ENCODE data around the gene ANTXR1. TPM values are rescaled to one million over a fixed set of nuclear protein-coding genes. Genes with fewer than 3 reads are reported as not detected.

ANTXR1 gene
- total RNA-seq, 1 experiment from 2014 or later, result 33.1 TPM

- Mint-ChIP-seq H3K4me1 (ENCODE audit: insufficient read depth, unreplicated experiment) (no peaks in the 10 kb centered on the region), H3K36me3 (ENCODE audit: insufficient read depth, unreplicated experiment) (peaks cover 8% of the 10 kb centered on the region), H3K27ac (ENCODE audit: low read depth, unreplicated experiment) (no peak overlapping the region), H3K27me3 (ENCODE audit: insufficient read depth, unreplicated experiment) (no peaks in the 10 kb centered on the region), H3K4me3 (ENCODE audit: unreplicated experiment) (no peak overlapping the region), H3K9me3 (ENCODE audit: unreplicated experiment) (no peaks in the 10 kb centered on the region)
- intact Hi-C loops (cut with micrococcal nuclease), result no loop called here
- no TSS peak for BruUV-seq (replicated peaks)
- POLR2A ChIA-PET, result no interaction called here
- CTCF ChIA-PET, result interaction anchor here (0.6 to 1.5 kb wide), 2 partner anchors 102 to 1108 kb away, joined by 3 read pairs; no protein-coding TSS in a partner anchor
- TF ChIP-seq CTCF (IDR thresholded peaks at IDR 0.05; ENCODE audit: unreplicated experiment), result no peak
- no peak for DNase-seq (ENCODE audit: unreplicated experiment)
Observed at GRCh38 chr2:69205491-69205890, 192.5 kb downstream of the ANTXR1 start.

- peaks cover 8% of the 10 kb centered on the region for H3K36me3 Mint-ChIP-seq (ENCODE audit: insufficient read depth, unreplicated experiment)
- CTCF ChIA-PET, result interaction anchor here (0.6 to 1.2 kb wide), 3 partner anchors 10 to 194 kb away, joined by 3 read pairs; no protein-coding TSS in a partner anchor
- no peak overlapping the region for H3K27ac Mint-ChIP-seq (ENCODE audit: low read depth, unreplicated experiment)
- DNase-seq (ENCODE audit: unreplicated experiment), result peak; percentile 6
- H3K4me1 Mint-ChIP-seq (ENCODE audit: insufficient read depth, unreplicated experiment), result no peaks in the 10 kb centered on the region
- no TSS peak for BruUV-seq (replicated peaks)
- no peaks in the 10 kb centered on the region for H3K27me3 Mint-ChIP-seq (ENCODE audit: insufficient read depth, unreplicated experiment)
- no peak overlapping the region for H3K4me3 Mint-ChIP-seq (ENCODE audit: unreplicated experiment)
- TF ChIP-seq CTCF (IDR thresholded peaks at IDR 0.05; ENCODE audit: unreplicated experiment), result peak; percentile 11
- H3K9me3 Mint-ChIP-seq (ENCODE audit: unreplicated experiment), result no peaks in the 10 kb centered on the region
- POLR2A ChIA-PET, result no interaction called here
- intact Hi-C loops (cut with micrococcal nuclease), result no loop called here
Observed at GRCh38 chr2:69208023-69208595, 195.1 kb downstream of the ANTXR1 start.

GRCh38 chr2:69209482-69209881 is 196.5 kb downstream of the ANTXR1 start:
- CTCF ChIA-PET, result interaction anchor here (0.9 kb wide), 1 partner anchor 89 kb away, joined by 3 read pairs; no protein-coding TSS in a partner anchor
- Mint-ChIP-seq H3K27ac (ENCODE audit: low read depth, unreplicated experiment) (no peak overlapping the region), H3K4me1 (ENCODE audit: insufficient read depth, unreplicated experiment) (peaks cover 4% of the 10 kb centered on the region), H3K27me3 (ENCODE audit: insufficient read depth, unreplicated experiment) (no peaks in the 10 kb centered on the region), H3K4me3 (ENCODE audit: unreplicated experiment) (no peak overlapping the region), H3K36me3 (ENCODE audit: insufficient read depth, unreplicated experiment) (peaks cover 8% of the 10 kb centered on the region), H3K9me3 (ENCODE audit: unreplicated experiment) (no peaks in the 10 kb centered on the region)
- no peak for TF ChIP-seq CTCF (IDR thresholded peaks at IDR 0.05; ENCODE audit: unreplicated experiment)
- no peak for DNase-seq (ENCODE audit: unreplicated experiment)
- POLR2A ChIA-PET, result no interaction called here
- no TSS peak for BruUV-seq (replicated peaks)
- intact Hi-C loops (cut with micrococcal nuclease), result no loop called here

GRCh38 chr2:69210385-69210784 is 197.4 kb downstream of the ANTXR1 start:
- intact Hi-C loops (cut with micrococcal nuclease), result no loop called here
- H3K36me3 Mint-ChIP-seq (ENCODE audit: insufficient read depth, unreplicated experiment), result peaks cover 8% of the 10 kb centered on the region
- H3K27ac Mint-ChIP-seq (ENCODE audit: low read depth, unreplicated experiment), result no peak overlapping the region
- no peaks in the 10 kb centered on the region for H3K27me3 Mint-ChIP-seq (ENCODE audit: insufficient read depth, unreplicated experiment)
- H3K4me1 Mint-ChIP-seq (ENCODE audit: insufficient read depth, unreplicated experiment), result peaks cover 9% of the 10 kb centered on the region
- ChIA-PET CTCF (interaction anchor here (0.9 to 1.0 kb wide), 2 partner anchors 22 to 90 kb away, joined by 3 to 4 read pairs; no protein-coding TSS in a partner anchor), POLR2A (no interaction called here)
- BruUV-seq (replicated peaks), result no TSS peak
- no peaks in the 10 kb centered on the region for H3K9me3 Mint-ChIP-seq (ENCODE audit: unreplicated experiment)
- DNase-seq (ENCODE audit: unreplicated experiment), result no peak
- TF ChIP-seq CTCF (IDR thresholded peaks at IDR 0.05; ENCODE audit: unreplicated experiment), result no peak
- no peak overlapping the region for H3K4me3 Mint-ChIP-seq (ENCODE audit: unreplicated experiment)
